Psoas muscle (tissue), 8 donors: ENCODE data around the gene PRKCA. TPM values are rescaled to one million over a fixed set of nuclear protein-coding genes. Genes with fewer than 3 reads are reported as not detected.

ENCODE experiments used
- ATAC-seq, 4 donors: fragments of 200-7000 bp; cut with Tn5 transposase; one replicate each; pipeline ENCODE4 v1.9.1; 2020; ENCODE audit warnings: moderate library complexity in 3 of 4, mild to moderate bottlenecking in 2 of 4
- DNase-seq, 2 donors: peaks; one replicate each; pipeline ENCODE4 v3.0.0-alpha.2; 2020
- H3K27ac ChIP-seq: fragments of 200-600 bp; one replicate; pipeline ENCODE4 v1.8.0; 2022
- H3K27me3 ChIP-seq, 3 donors: fragments of 200-600 bp in 1 of 3; one replicate each; pipeline versions ENCODE4 v1.6.1 to v1.8.0; 2013 to 2022; ENCODE audit warnings: low read length in 2 of 3, mild to moderate bottlenecking in 2 of 3, moderate library complexity in 1 of 3; ENCODE audit not compliant: insufficient read depth in 3 of 3
- H3K36me3 ChIP-seq, 2 donors: fragments of 200-600 bp in 1 of 2; one replicate each; pipeline versions ENCODE4 v1.6.1 to v1.8.0; 2013 to 2022; ENCODE audit warnings: low read depth in 1 of 2, mild to moderate bottlenecking in 1 of 2, moderate library complexity in 1 of 2; ENCODE audit not compliant: insufficient read depth in 1 of 2
- H3K4me1 ChIP-seq: fragments of 200-600 bp; one replicate; pipeline ENCODE4 v1.8.0; 2022
- H3K4me3 ChIP-seq: fragments of 200-600 bp; one replicate; pipeline ENCODE4 v1.8.0; 2022; ENCODE audit warnings: mild to moderate bottlenecking
- H3K9me3 ChIP-seq: fragments of 200-600 bp; one replicate; pipeline ENCODE4 v1.8.0; 2022
- WGBS, 3 donors: extraction: QIAGEN DNeasy Blood & Tissue Kit; methylation state at CpG; one replicate each; pipeline versions ENCODE4 v1.1.6 to v1.1.7; 2013; 5-methylcytosine and 5-hydroxymethylcytosine counted together
- intact Hi-C, 2 donors: fragments of 100-400 bp; cut with DNase I; formaldehyde crosslinking; loops; one replicate each; pipeline versions ENCODE4 v1.11.0 to v1.14.2; 2022
- polyA plus RNA-seq, 3 donors: library from polyadenylated mRNA; stranded (reverse); fragments of 200-250 nt; gene quantifications; one replicate each; pipeline ENCODE4 v1.2.3, GENCODE V29; 2013
- total RNA-seq, 4 donors: library from RNA; stranded (reverse); fragmentation: NEBNext Ultra II Directional in 2 of 4; extraction: Animal tissue kit (Norgen Biotek cat#: 25700) in 2 of 4; gene quantifications; one replicate each; pipeline versions ENCODE4 v1.2.1 to v1.2.4, GENCODE V29; 2021 to 2023
- TF ChIP-seq, protein P1 (sequence below): fragments of 200-600 bp; IDR thresholded peaks from one replicate; pipeline ENCODE4 v1.8.0; 2022; ENCODE audit warnings: antibody characterized with exemption
- donor health status: healthy with polysubstance abuse.
- donor health status: DM: no; HTN: no; CAD: no; lungs with moderate emphysema.
- donor health status: Bipolar disorder and iron deficiency.
- donor health status: healthy.
- donor health status: DM: yes; HTN: yes; CAD: no.
- donor health status: DM: no; HTN: no; CAD: no.
- donor health status: DM: no; HTN: no; CAD: no.
- donor health status: DM: yes; HTN: yes; CAD: no.

PRKCA gene
- total and polyA plus RNA-seq, 7 donors: 0.35 to 15.5 (median 8.2) TPM

DNA sequence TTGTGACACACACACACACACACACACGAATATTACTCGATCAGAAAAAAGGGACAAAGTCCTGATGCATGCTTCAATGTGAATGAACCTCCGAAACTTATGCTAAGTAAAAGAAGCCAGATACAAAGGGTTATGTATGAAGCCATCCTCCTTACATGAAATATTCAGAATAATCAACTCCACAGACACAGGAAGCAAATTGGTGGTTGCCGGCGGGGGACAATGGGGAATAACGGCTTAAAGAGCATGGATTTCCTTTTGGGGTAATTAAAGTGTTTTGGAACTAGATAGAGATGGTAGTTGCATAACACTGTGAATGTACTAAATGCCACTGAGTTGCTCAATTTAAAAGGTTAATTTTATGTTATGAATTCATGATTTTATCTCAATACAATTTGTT lies 524.4 kb downstream of the PRKCA start:
- Histone ChIP-seq H3K27me3 (peaks cover 0 to 12% (median 3%) of the 10 kb centered on the region in 3 donors), H3K4me1 (no peaks in the 10 kb centered on the region), H3K4me3 (no peak overlapping the region), H3K36me3 (no peaks in the 10 kb centered on the region), H3K27ac (no peak overlapping the region), H3K9me3 (no peaks in the 10 kb centered on the region)
- intact Hi-C loops: loop anchor here in 1 of 2 donors (10.0 kb wide), 1 partner anchor 92 kb away; no protein-coding TSS in a partner anchor
- WGBS, 3 donors: 70 to 81% (median 73%) methylated on average over 6 of the region's 6 CpGs
- TF ChIP-seq, protein P1, sequence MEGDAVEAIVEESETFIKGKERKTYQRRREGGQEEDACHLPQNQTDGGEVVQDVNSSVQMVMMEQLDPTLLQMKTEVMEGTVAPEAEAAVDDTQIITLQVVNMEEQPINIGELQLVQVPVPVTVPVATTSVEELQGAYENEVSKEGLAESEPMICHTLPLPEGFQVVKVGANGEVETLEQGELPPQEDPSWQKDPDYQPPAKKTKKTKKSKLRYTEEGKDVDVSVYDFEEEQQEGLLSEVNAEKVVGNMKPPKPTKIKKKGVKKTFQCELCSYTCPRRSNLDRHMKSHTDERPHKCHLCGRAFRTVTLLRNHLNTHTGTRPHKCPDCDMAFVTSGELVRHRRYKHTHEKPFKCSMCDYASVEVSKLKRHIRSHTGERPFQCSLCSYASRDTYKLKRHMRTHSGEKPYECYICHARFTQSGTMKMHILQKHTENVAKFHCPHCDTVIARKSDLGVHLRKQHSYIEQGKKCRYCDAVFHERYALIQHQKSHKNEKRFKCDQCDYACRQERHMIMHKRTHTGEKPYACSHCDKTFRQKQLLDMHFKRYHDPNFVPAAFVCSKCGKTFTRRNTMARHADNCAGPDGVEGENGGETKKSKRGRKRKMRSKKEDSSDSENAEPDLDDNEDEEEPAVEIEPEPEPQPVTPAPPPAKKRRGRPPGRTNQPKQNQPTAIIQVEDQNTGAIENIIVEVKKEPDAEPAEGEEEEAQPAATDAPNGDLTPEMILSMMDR: no peak
- ATAC-seq: no peak
- DNase-seq: no peak

DNA sequence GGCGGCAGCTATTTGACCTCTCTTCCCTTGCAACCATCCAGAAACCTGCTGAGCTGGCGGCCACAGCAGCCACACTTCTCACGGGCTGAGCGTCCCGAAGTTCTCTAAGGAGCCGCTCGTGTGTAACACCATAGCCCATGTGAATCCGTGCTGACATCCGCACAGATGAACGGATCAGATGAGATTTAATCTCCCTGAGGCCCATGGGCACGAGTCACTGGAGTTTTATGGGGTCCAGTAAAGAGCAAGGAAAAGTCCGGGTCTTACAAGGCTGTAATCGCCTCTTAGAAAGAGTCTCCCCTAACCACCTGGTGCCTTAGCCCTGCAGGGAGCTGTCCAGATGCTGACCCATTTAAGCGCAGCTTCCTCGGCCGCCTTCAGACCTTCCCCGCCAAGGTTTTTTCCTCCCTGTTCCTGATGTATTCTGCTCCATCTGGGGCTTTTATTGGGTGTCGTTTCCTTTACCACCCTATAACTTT lies 527.0 kb downstream of the PRKCA start:
- no peaks in the 10 kb centered on the region for H3K9me3 ChIP-seq
- WGBS, 3 donors: 1 to 3% (median 3%) methylated on average over 17 to 18 of the region's 18 CpGs
- H3K27me3 ChIP-seq: peaks cover 0 to 16% (median under 1%) of the 10 kb centered on the region in 3 donors
- DNase-seq (peak in 1 of 2 donors; percentile 28), ATAC-seq (peak in 2 of 4 donors; percentile 55 to 64)
- no peak overlapping the region for H3K4me3 ChIP-seq
- intact Hi-C loops: loop anchor here in 1 of 2 donors (10.0 kb wide), 1 partner anchor 95 kb away; no protein-coding TSS in a partner anchor
- no peaks in the 10 kb centered on the region for H3K4me1 ChIP-seq
- H3K27ac ChIP-seq: no peak overlapping the region
- TF ChIP-seq, protein P1: no peak
- no peaks in the 10 kb centered on the region for H3K36me3 ChIP-seq

DNA sequence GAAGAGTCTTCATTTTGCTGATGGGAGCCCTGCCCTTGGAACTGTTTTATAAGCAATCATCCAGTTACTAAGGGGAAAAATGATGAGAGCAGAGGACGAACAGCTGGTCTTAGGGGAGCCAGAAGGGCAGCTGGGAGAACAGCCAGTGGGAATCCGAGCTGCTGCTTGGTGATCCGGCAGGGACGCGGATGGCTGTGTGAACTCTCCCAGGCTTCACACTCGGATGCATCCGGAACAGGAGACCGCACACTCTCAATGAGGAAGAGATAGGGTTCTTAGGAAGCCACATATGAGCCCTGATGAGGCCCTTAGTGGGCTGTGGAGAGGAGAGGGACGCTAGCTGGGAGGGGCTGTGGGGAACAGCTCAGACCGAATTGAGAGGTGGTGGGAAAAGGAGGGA lies 527.5 kb downstream of the PRKCA start:
- intact Hi-C loops: loop anchor here in 1 of 2 donors (10.0 kb wide), 1 partner anchor 95 kb away; no protein-coding TSS in a partner anchor
- Histone ChIP-seq H3K27ac (no peak overlapping the region), H3K9me3 (no peaks in the 10 kb centered on the region), H3K27me3 (peaks cover 0 to 17% (median 0%) of the 10 kb centered on the region in 3 donors), H3K4me3 (no peak overlapping the region), H3K4me1 (no peaks in the 10 kb centered on the region), H3K36me3 (no peaks in the 10 kb centered on the region)
- TF ChIP-seq, protein P1: no peak
- DNase-seq: no peak
- ATAC-seq: no peak
- WGBS, 3 donors: 4 to 10% (median 5%) methylated on average over 10 of the region's 10 CpGs

DNA sequence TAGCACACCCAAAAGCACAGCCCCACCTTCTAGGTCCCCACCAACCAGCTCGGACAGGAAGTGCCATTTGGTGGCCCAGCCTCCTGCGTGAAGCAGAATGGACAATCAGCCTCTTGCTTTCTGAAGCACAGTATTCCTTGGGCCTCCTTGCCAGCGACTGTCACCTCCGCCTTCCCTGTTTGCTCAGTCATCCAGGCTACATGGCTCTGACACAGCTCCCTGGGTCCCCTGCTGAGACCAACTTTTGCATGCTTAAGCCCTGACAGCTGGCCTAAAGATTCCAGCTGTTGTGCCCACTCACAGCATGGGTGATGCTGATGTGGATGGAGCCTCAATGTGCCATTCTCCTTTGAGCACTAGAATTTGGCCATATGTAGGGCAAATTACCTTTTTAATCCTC lies 528.0 kb downstream of the PRKCA start:
- intact Hi-C loops: no loop called here
- no peak for DNase-seq
- Histone ChIP-seq H3K27me3 (peaks cover 0 to 23% (median 4%) of the 10 kb centered on the region in 3 donors), H3K36me3 (no peaks in the 10 kb centered on the region), H3K9me3 (no peaks in the 10 kb centered on the region), H3K4me3 (no peak overlapping the region), H3K27ac (no peak overlapping the region), H3K4me1 (no peaks in the 10 kb centered on the region)
- 6 to 27% (median 10%) methylated on average over 4 of the region's 4 CpGs for WGBS, 3 donors
- TF ChIP-seq, protein P1: no peak
- ATAC-seq: no peak
